HG03039 (cell line): ENCODE data around the gene CD7.

Experiments
- ATAC-seq: cut with Tn5 transposase; IDR thresholded peaks from one replicate; pipeline ENCODE4 v1.9.1; 2021; ENCODE audit warnings: mild to moderate bottlenecking, moderate library complexity; ENCODE audit not compliant: unreplicated experiment

CD7 gene

GRCh38 chr17:82316651-82317393 is 586 bp downstream of the CD7 start:
- ATAC-seq = no peak

GRCh38 chr17:82315703-82316358 is 1.6 kb downstream of the CD7 start:
- no peak for ATAC-seq

- ATAC-seq = no peak
Measured at GRCh38 chr17:82314727-82315605, 2.4 kb downstream of the CD7 start.

- ATAC-seq = no peak
Measured at GRCh38 chr17:82314012-82314726, 3.2 kb downstream of the CD7 start.

GRCh38 chr17:82313195-82314011 is 4.0 kb downstream of the CD7 start:
- no peak for ATAC-seq

GRCh38 chr17:82311971-82312370 is 5.4 kb downstream of the CD7 start:
- ATAC-seq = no peak

- ATAC-seq = no peak
Measured at GRCh38 chr17:82310877-82311276, 6.5 kb downstream of the CD7 start.

- ATAC-seq = no peak
Measured at GRCh38 chr17:82309656-82310570, 7.5 kb downstream of the CD7 start.

GRCh38 chr17:82305727-82306300 is 11.6 kb downstream of the CD7 start:
- ATAC-seq = no peak

- no peak for ATAC-seq
Measured at GRCh38 chr17:82304826-82305726, 12.3 kb downstream of the CD7 start.

GRCh38 chr17:82303944-82304808 is 13.2 kb downstream of the CD7 start:
- no peak for ATAC-seq

- no peak for ATAC-seq
Measured at GRCh38 chr17:82302991-82303943, 14.1 kb downstream of the CD7 start.

- ATAC-seq = no peak
Measured at GRCh38 chr17:82302568-82302963, 14.8 kb downstream of the CD7 start.

- ATAC-seq = no peak
Measured at GRCh38 chr17:82301916-82302567, 15.4 kb downstream of the CD7 start.

GRCh38 chr17:82301300-82301915 is 16.0 kb downstream of the CD7 start:
- ATAC-seq = no peak
